Glomerular endothelial cell (primary cell): ENCODE measurements around the gene TMEM204. TPM values are rescaled to one million over a fixed set of nuclear protein-coding genes. Genes with fewer than 3 reads are reported as not detected.

ENCODE experiments used
- DNase-seq: peaks from one replicate; pipeline ENCODE4 v3.0.0-alpha.2; 2011; ENCODE audit warnings: low read depth, low spot score; ENCODE audit errors: extremely low read depth
- total RNA-seq: library from RNA; depleted of rRNA; stranded (reverse); fragments of >200 nt; gene quantifications from 2 replicates; pipeline ENCODE4 v1.2.3, GENCODE V29; 2015

TMEM204 gene
- total RNA-seq, 1 donor from 2014 or later, result 34.2 TPM

- no peak for DNase-seq
Observed at GRCh38 chr16:1498899-1499676, 34.4 kb upstream of the TMEM204 start.

GRCh38 chr16:1499756-1500464 is 33.6 kb upstream of the TMEM204 start:
- DNase-seq, result no peak

- DNase-seq, result no peak
Observed at GRCh38 chr16:1500465-1501150, 32.9 kb upstream of the TMEM204 start.

GRCh38 chr16:1501630-1502029 is 31.8 kb upstream of the TMEM204 start:
- no peak for DNase-seq

GRCh38 chr16:1502092-1503004 is 31.1 kb upstream of the TMEM204 start:
- no peak for DNase-seq

- DNase-seq, result no peak
Observed at GRCh38 chr16:1503110-1503955, 30.1 kb upstream of the TMEM204 start.

- no peak for DNase-seq
Observed at GRCh38 chr16:1505073-1505844, 28.2 kb upstream of the TMEM204 start.

GRCh38 chr16:1505912-1506311 is 27.6 kb upstream of the TMEM204 start:
- DNase-seq, result no peak

- no peak for DNase-seq
Observed at GRCh38 chr16:1506494-1507213, 26.8 kb upstream of the TMEM204 start.

GRCh38 chr16:1508494-1509187 is 24.8 kb upstream of the TMEM204 start:
- no peak for DNase-seq

- no peak for DNase-seq
Observed at GRCh38 chr16:1509307-1510221, 23.9 kb upstream of the TMEM204 start.

GRCh38 chr16:1510272-1510671 is 23.2 kb upstream of the TMEM204 start:
- DNase-seq, result no peak

- no peak for DNase-seq
Observed at GRCh38 chr16:1510941-1511351, 22.5 kb upstream of the TMEM204 start.

GRCh38 chr16:1511662-1512569 is 21.6 kb upstream of the TMEM204 start:
- DNase-seq, result no peak

- DNase-seq, result no peak
Observed at GRCh38 chr16:1512774-1513173, 20.7 kb upstream of the TMEM204 start.

GRCh38 chr16:1514507-1514906 is 19.0 kb upstream of the TMEM204 start:
- DNase-seq, result no peak
